Mesenteric fat pad (tissue), 1 donor: ENCODE data around the gene LHX2. TPM values are rescaled to one million over a fixed set of nuclear protein-coding genes. Genes with fewer than 3 reads are reported as not detected.

Experiments
- DNase-seq: peaks from one replicate; pipeline ENCODE4 v3.0.0-alpha.2; 2020; ENCODE audit warnings: low spot score
- total RNA-seq: library from RNA; stranded (reverse); fragmentation: NEBNext Ultra II Directional; extraction: Animal tissue kit (Norgen Biotek cat#: 25700); gene quantifications from one replicate; pipeline ENCODE4 v1.2.1, GENCODE V29; 2021
- donor health status: DM: yes; HTN: yes; CAD: no.

Gene LHX2
- total RNA-seq, 1 donor from 2014 or later, result 0.80 TPM

- DNase-seq, result no peak
These were observed 1.1 kb downstream of the LHX2 start for GRCh38 chr9:124012368-124013301.

- DNase-seq, result no peak
These were observed 2.0 kb downstream of the LHX2 start for GRCh38 chr9:124013309-124014210.

- no peak for DNase-seq
These were observed 2.8 kb downstream of the LHX2 start for GRCh38 chr9:124014211-124014955.

- DNase-seq, result no peak
These were observed 3.5 kb downstream of the LHX2 start for GRCh38 chr9:124014956-124015660.

GRCh38 chr9:124015661-124016131 lies 4.1 kb downstream of the LHX2 start:
- no peak for DNase-seq

GRCh38 chr9:124016175-124017050 lies 4.8 kb downstream of the LHX2 start:
- no peak for DNase-seq

GRCh38 chr9:124017051-124017928 lies 5.7 kb downstream of the LHX2 start:
- no peak for DNase-seq

- DNase-seq, result no peak
These were observed 6.6 kb downstream of the LHX2 start for GRCh38 chr9:124017929-124018729.

GRCh38 chr9:124018730-124019697 lies 7.4 kb downstream of the LHX2 start:
- no peak for DNase-seq

GRCh38 chr9:124019771-124020519 lies 8.4 kb downstream of the LHX2 start:
- DNase-seq, result no peak

- no peak for DNase-seq
These were observed 9.2 kb downstream of the LHX2 start for GRCh38 chr9:124020520-124021384.

- no peak for DNase-seq
These were observed 9.8 kb downstream of the LHX2 start for GRCh38 chr9:124021385-124021769.

GRCh38 chr9:124022201-124023121 lies 10.9 kb downstream of the LHX2 start:
- no peak for DNase-seq

GRCh38 chr9:124024107-124024506 lies 12.5 kb downstream of the LHX2 start:
- DNase-seq, result no peak
